Measurements from ENCODE around the gene RNGTT. TPM values are rescaled to one million over a fixed set of nuclear protein-coding genes. Genes with fewer than 3 reads are reported as not detected.
"Not testable (repeated sequence)": the region's sequence is repeated elsewhere in the genome, so short reads cannot be mapped to it uniquely, and the experiment has no call there.

Gene RNGTT
- total RNA-seq, 1 experiment from 2014 or later = 19.4 TPM

- BruUV-seq (replicated peaks) = no TSS peak
- Mint-ChIP-seq H3K36me3 (ENCODE audit: insufficient read depth, unreplicated experiment) (no peaks in the 10 kb centered on the region), H3K4me3 (ENCODE audit: low read depth, unreplicated experiment) (no peak overlapping the region), H3K27me3 (ENCODE audit: unreplicated experiment) (no peaks in the 10 kb centered on the region), H3K4me1 (ENCODE audit: low read depth, unreplicated experiment) (peaks cover 10% of the 10 kb centered on the region), H3K9me3 (ENCODE audit: low read depth, unreplicated experiment) (peaks cover 6% of the 10 kb centered on the region), H3K27ac (ENCODE audit: unreplicated experiment) (no peak overlapping the region)
- DNase-seq = no peak
- intact Hi-C loops (cut with micrococcal nuclease; ENCODE audit: unreplicated experiment) = no loop called here
- CTCF ChIA-PET = no interaction called here
- TF ChIP-seq CTCF (IDR thresholded peaks at IDR 0.05; ENCODE audit: unreplicated experiment) = no peak
Measured at GRCh38 chr6:88839280-88839679, 124.1 kb downstream of the RNGTT start.

- CTCF ChIA-PET = interaction anchor here (0.6 kb wide), 2 partner anchors 956 to 1869 kb away, joined by 3 to 4 read pairs; no protein-coding TSS in a partner anchor
- no peaks in the 10 kb centered on the region for H3K36me3 Mint-ChIP-seq (ENCODE audit: insufficient read depth, unreplicated experiment)
- H3K4me3 Mint-ChIP-seq (ENCODE audit: low read depth, unreplicated experiment) = no peak overlapping the region
- no peak for TF ChIP-seq CTCF (IDR thresholded peaks at IDR 0.05; ENCODE audit: unreplicated experiment)
- H3K27ac Mint-ChIP-seq (ENCODE audit: unreplicated experiment) = no peak overlapping the region
- intact Hi-C loops (cut with micrococcal nuclease; ENCODE audit: unreplicated experiment) = no loop called here
- no TSS peak for BruUV-seq (replicated peaks)
- no peak for DNase-seq
- no peaks in the 10 kb centered on the region for H3K27me3 Mint-ChIP-seq (ENCODE audit: unreplicated experiment)
- H3K9me3 Mint-ChIP-seq (ENCODE audit: low read depth, unreplicated experiment) = peaks cover 20% of the 10 kb centered on the region
- H3K4me1 Mint-ChIP-seq (ENCODE audit: low read depth, unreplicated experiment) = no peaks in the 10 kb centered on the region
Measured at GRCh38 chr6:88835210-88835609, 128.2 kb downstream of the RNGTT start.

GRCh38 chr6:88833071-88833470 is 130.3 kb downstream of the RNGTT start:
- peaks cover 20% of the 10 kb centered on the region for H3K9me3 Mint-ChIP-seq (ENCODE audit: low read depth, unreplicated experiment)
- H3K4me1 Mint-ChIP-seq (ENCODE audit: low read depth, unreplicated experiment); DNase-seq; H3K4me3 Mint-ChIP-seq (ENCODE audit: low read depth, unreplicated experiment); CTCF ChIA-PET; H3K27ac Mint-ChIP-seq (ENCODE audit: unreplicated experiment); H3K36me3 Mint-ChIP-seq (ENCODE audit: insufficient read depth, unreplicated experiment); intact Hi-C loops (cut with micrococcal nuclease; ENCODE audit: unreplicated experiment); H3K27me3 Mint-ChIP-seq (ENCODE audit: unreplicated experiment); BruUV-seq (replicated peaks): not testable (repeated sequence)

GRCh38 chr6:88827599-88827998 is 135.8 kb downstream of the RNGTT start:
- BruUV-seq (replicated peaks) = not testable (repeated sequence)

GRCh38 chr6:88825856-88826255 is 137.6 kb downstream of the RNGTT start:
- no TSS peak for BruUV-seq (replicated peaks)
- CTCF ChIA-PET = no interaction called here
- no peak for TF ChIP-seq CTCF (IDR thresholded peaks at IDR 0.05; ENCODE audit: unreplicated experiment)
- peaks cover 3% of the 10 kb centered on the region for H3K9me3 Mint-ChIP-seq (ENCODE audit: low read depth, unreplicated experiment)
- H3K27me3 Mint-ChIP-seq (ENCODE audit: unreplicated experiment) = no peaks in the 10 kb centered on the region
- no peak overlapping the region for H3K4me3 Mint-ChIP-seq (ENCODE audit: low read depth, unreplicated experiment)
- H3K36me3 Mint-ChIP-seq (ENCODE audit: insufficient read depth, unreplicated experiment) = no peaks in the 10 kb centered on the region
- DNase-seq = no peak
- intact Hi-C loops (cut with micrococcal nuclease; ENCODE audit: unreplicated experiment) = no loop called here
- no peaks in the 10 kb centered on the region for H3K4me1 Mint-ChIP-seq (ENCODE audit: low read depth, unreplicated experiment)
- H3K27ac Mint-ChIP-seq (ENCODE audit: unreplicated experiment) = no peak overlapping the region

More at GRCh38 chr6:88827599-88827998, 135.8 kb downstream of the RNGTT start:
- H3K36me3 Mint-ChIP-seq (ENCODE audit: insufficient read depth, unreplicated experiment); H3K27ac Mint-ChIP-seq (ENCODE audit: unreplicated experiment); H3K4me3 Mint-ChIP-seq (ENCODE audit: low read depth, unreplicated experiment); H3K4me1 Mint-ChIP-seq (ENCODE audit: low read depth, unreplicated experiment); intact Hi-C loops (cut with micrococcal nuclease; ENCODE audit: unreplicated experiment); H3K27me3 Mint-ChIP-seq (ENCODE audit: unreplicated experiment); CTCF ChIA-PET: not testable (repeated sequence)
- DNase-seq = peak; percentile 4
- H3K9me3 Mint-ChIP-seq (ENCODE audit: low read depth, unreplicated experiment) = peaks cover 14% of the 10 kb centered on the region
